Trophoblast cell (in vitro differentiated cells and primary cell): ENCODE results near the gene PRH2.

Source experiments
- DNase-seq, 2 donors: peaks; one replicate each; pipeline ENCODE4 v3.0.0-alpha.2; 2016
- H2AFZ ChIP-seq: 2 replicates; pipeline ENCODE4 v1.6.1; 2013; ENCODE audit warnings: low read length, moderate library complexity, mild to moderate bottlenecking; ENCODE audit not compliant: insufficient read depth, poor library complexity
- H2AK5ac ChIP-seq: 2 replicates; pipeline ENCODE4 v1.6.1; 2013; ENCODE audit warnings: mild to moderate bottlenecking, low read length
- H2BK120ac ChIP-seq: 2 replicates; pipeline ENCODE4 v1.6.1; 2013; ENCODE audit warnings: low read length, mild to moderate bottlenecking, moderate library complexity; ENCODE audit not compliant: insufficient read depth, poor library complexity
- H2BK12ac ChIP-seq: 2 replicates; pipeline ENCODE4 v1.6.1; 2013; ENCODE audit warnings: mild to moderate bottlenecking, low read length, moderate library complexity
- H2BK5ac ChIP-seq: 2 replicates; pipeline ENCODE4 v1.6.1; 2013; ENCODE audit warnings: low read length, low read depth, moderate library complexity, mild to moderate bottlenecking; ENCODE audit not compliant: poor library complexity
- H3K14ac ChIP-seq: 2 replicates; pipeline ENCODE4 v1.6.1; 2013; ENCODE audit warnings: mild to moderate bottlenecking, low read length
- H3K18ac ChIP-seq: 2 replicates; pipeline ENCODE4 v1.6.1; 2013; ENCODE audit warnings: mild to moderate bottlenecking, low read length
- H3K23ac ChIP-seq: 2 replicates; pipeline ENCODE4 v1.6.1; 2013; ENCODE audit warnings: low read length
- H3K27ac ChIP-seq: 2 replicates; pipeline ENCODE4 v1.5.1; 2013; ENCODE audit warnings: low read depth, mild to moderate bottlenecking, inconsistent platforms, low read length, moderate library complexity
- H3K27me3 ChIP-seq: 2 replicates; pipeline ENCODE4 v1.6.1; 2013; ENCODE audit warnings: inconsistent platforms, mild to moderate bottlenecking, low read length, moderate library complexity; ENCODE audit not compliant: insufficient read depth
- H3K36me3 ChIP-seq, 2 experiments: 1 replicate in 1 of 2; 2 replicates in 1 of 2; pipeline ENCODE4 v1.6.1; 2013; ENCODE audit warnings: low read length in 2 of 2, mild to moderate bottlenecking in 2 of 2, moderate library complexity in 1 of 2; ENCODE audit not compliant: insufficient read depth in 2 of 2, control insufficient read depth in 1 of 2
- H3K4ac ChIP-seq: 2 replicates; pipeline ENCODE4 v1.6.1; 2013; ENCODE audit warnings: low read depth, mild to moderate bottlenecking, low read length, moderate library complexity
- H3K4me1 ChIP-seq, 2 experiments: 1 replicate in 1 of 2; 2 replicates in 1 of 2; pipeline ENCODE4 v1.6.1; 2013; ENCODE audit warnings: low read length in 2 of 2, mild to moderate bottlenecking in 2 of 2, moderate library complexity in 1 of 2; ENCODE audit not compliant: insufficient read depth in 2 of 2, control insufficient read depth in 1 of 2
- H3K4me2 ChIP-seq: 2 replicates; pipeline ENCODE4 v1.6.1; 2013; ENCODE audit warnings: inconsistent platforms, mild to moderate bottlenecking, low read length, moderate library complexity
- H3K4me3 ChIP-seq: 2 replicates; pipeline ENCODE4 v1.5.1; 2013; ENCODE audit warnings: mild to moderate bottlenecking, low read depth, low read length, inconsistent platforms
- H3K79me1 ChIP-seq: one replicate; pipeline ENCODE4 v1.6.1; 2013; ENCODE audit warnings: low read length
- H3K79me2 ChIP-seq: 2 replicates; pipeline ENCODE4 v1.6.1; 2013; ENCODE audit warnings: low read length, mild to moderate bottlenecking; ENCODE audit not compliant: control insufficient read depth, insufficient read depth, poor library complexity
- H3K9ac ChIP-seq: 2 replicates; pipeline ENCODE4 v1.6.1; 2013; ENCODE audit warnings: mild to moderate bottlenecking, low read length
- H3K9me3 ChIP-seq: 2 replicates; pipeline ENCODE4 v1.6.1; 2013; ENCODE audit warnings: low read depth, mild to moderate bottlenecking, control low read depth, inconsistent platforms, low read length; ENCODE audit not compliant: insufficient read depth
- H4K12ac ChIP-seq: 2 replicates; pipeline ENCODE4 v1.6.1; 2013; ENCODE audit warnings: low read depth, mild to moderate bottlenecking, low read length, moderate library complexity
- H4K8ac ChIP-seq: 2 replicates; pipeline ENCODE4 v1.6.1; 2013; ENCODE audit warnings: low read depth, mild to moderate bottlenecking, low read length, moderate library complexity
- H4K91ac ChIP-seq: one replicate; pipeline ENCODE4 v1.6.1; 2013; ENCODE audit warnings: low read depth, mild to moderate bottlenecking, low read length, moderate library complexity
- WGBS: extraction: QIAGEN DNeasy Blood & Tissue Kit; methylation state at CpG from one replicate; pipeline ENCODE4 v1.1.7; 2013; ENCODE audit warnings: missing lambda C conversion rate; ENCODE audit not compliant: insufficient read length, insufficient coverage; ENCODE audit errors: extremely low coverage; 5-methylcytosine and 5-hydroxymethylcytosine counted together

Gene PRH2

GRCh38 chr12:10982244-10982643, 53.2 kb downstream of the PRH2 start:
- H3K4ac ChIP-seq, result no peak overlapping the region
- WGBS, result no CpG with 5 or more reads among the region's 5 CpGs

More at GRCh38 chr12:10982244-10982643, 53.2 kb downstream of the PRH2 start:
- Histone ChIP-seq H3K27ac (no peak overlapping the region), H2AK5ac (no peak overlapping the region), H3K9me3 (no peaks in the 10 kb centered on the region), H3K27me3 (no peaks in the 10 kb centered on the region), H3K36me3 (no peaks in the 10 kb centered on the region), H3K4me2 (no peak overlapping the region), H4K12ac (no peak overlapping the region), H2BK120ac (no peak overlapping the region), H2BK12ac (no peak overlapping the region), H3K18ac (no peak overlapping the region), H3K79me2 (no peaks in the 10 kb centered on the region), H3K9ac (no peak overlapping the region), H2BK5ac (no peak overlapping the region), H3K23ac (no peak overlapping the region), H3K4me3 (no peak overlapping the region), H3K4me1 (peaks cover 2 to 3% of the 10 kb centered on the region in 2 experiments), H2AFZ (no peak overlapping the region), H3K79me1 (no peaks in the 10 kb centered on the region), H4K8ac (no peak overlapping the region), H4K91ac (no peak overlapping the region), H3K14ac (no peak overlapping the region)
- no peak for DNase-seq
